Natural killer cell (primary cell): Measurements from ENCODE around the gene REELD1. TPM values are rescaled to one million over a fixed set of nuclear protein-coding genes. Genes with fewer than 3 reads are reported as not detected.

Experiments
- ATAC-seq, 3 donors: fragments of 150-1000 bp in 2 of 3; fragments of 200-7000 bp in 1 of 3; cut with Tn5 transposase; 1 replicate in 1 of 3; 2 replicates in 2 of 3; pipeline ENCODE4 v1.10.0; 2021; ENCODE audit warnings: mild to moderate bottlenecking in 2 of 3, moderate library complexity in 2 of 3
- DNase-seq, 2 donors: peaks; one replicate each; pipeline versions ENCODE4 v3.0.0 to v3.0.0-alpha.2; 2013 to 2021; ENCODE audit warnings: mixed read lengths in 1 of 2
- H3K27ac ChIP-seq: one replicate; pipeline ENCODE4 v1.5.1; 2013; ENCODE audit warnings: mild to moderate bottlenecking, low read length
- H3K27me3 ChIP-seq: one replicate; pipeline ENCODE4 v1.6.1; 2013; ENCODE audit warnings: low read length; ENCODE audit not compliant: control insufficient read depth, insufficient read depth
- H3K36me3 ChIP-seq: one replicate; pipeline ENCODE4 v1.6.1; 2013; ENCODE audit warnings: low read length; ENCODE audit not compliant: control insufficient read depth, insufficient read depth
- H3K4me1 ChIP-seq: one replicate; pipeline ENCODE4 v1.6.1; 2013; ENCODE audit warnings: low read length; ENCODE audit not compliant: control insufficient read depth, insufficient read depth
- H3K4me3 ChIP-seq: one replicate; pipeline ENCODE4 v1.5.1; 2013; ENCODE audit warnings: low read length
- H3K9me3 ChIP-seq: one replicate; pipeline ENCODE4 v1.6.1; 2013; ENCODE audit warnings: low read length; ENCODE audit not compliant: control insufficient read depth, insufficient read depth
- H3K27ac Mint-ChIP-seq, 2 donors: one replicate each; pipeline ENCODE4 v1.8.0; 2022; ENCODE audit warnings: mild to moderate bottlenecking in 2 of 2, mixed read lengths in 2 of 2, moderate library complexity in 1 of 2
- H3K27me3 Mint-ChIP-seq, 2 donors: one replicate each; pipeline ENCODE4 v1.8.0; 2022; ENCODE audit warnings: low read depth in 2 of 2, mixed read lengths in 2 of 2
- H3K36me3 Mint-ChIP-seq: one replicate; pipeline ENCODE4 v1.8.0; 2022; ENCODE audit warnings: mixed read lengths
- H3K4me1 Mint-ChIP-seq, 2 donors: one replicate each; pipeline ENCODE4 v1.8.0; 2022; ENCODE audit warnings: mixed read lengths in 2 of 2
- H3K4me3 Mint-ChIP-seq: one replicate; pipeline ENCODE4 v1.8.0; 2022; ENCODE audit warnings: mild to moderate bottlenecking, moderate library complexity, mixed read lengths
- H3K9me3 Mint-ChIP-seq, 2 donors: one replicate each; pipeline ENCODE4 v1.8.0; 2022; ENCODE audit warnings: mixed read lengths in 2 of 2
- CTCF ChIP-seq: fragments of 200-600 bp; IDR thresholded peaks from one replicate; pipeline ENCODE4 v1.8.0; 2022; ENCODE audit warnings: antibody characterized with exemption
- WGBS: methylation state at CpG from one replicate; pipeline ENCODE4 v1.1.7; 2013; ENCODE audit warnings: missing lambda C conversion rate; ENCODE audit not compliant: insufficient coverage; 5-methylcytosine and 5-hydroxymethylcytosine counted together
- intact Hi-C: fragments of 100-400 bp; cut with micrococcal nuclease; formaldehyde crosslinking; loops from one replicate; pipeline ENCODE4 v1.14.2; 2022
- total RNA-seq, 4 donors: library from RNA; stranded (reverse); fragments of 120-200 nt in 1 of 4; gene quantifications; one replicate each; pipeline versions ENCODE4 v1.2.3 to v1.2.4, GENCODE V29; 2013 to 2022

The REELD1 gene
- total RNA-seq, 3 donors from 2014 or later (not counting 1 experiment from before 2014, with no cell fraction given) = 0.72 to 2.2 (median 1.1) TPM

- no peak for TF ChIP-seq CTCF
- no peak overlapping the region for H3K27ac Mint-ChIP-seq
- no peaks in the 10 kb centered on the region for H3K9me3 ChIP-seq
- H3K36me3 ChIP-seq = no peaks in the 10 kb centered on the region
- no peaks in the 10 kb centered on the region for H3K9me3 Mint-ChIP-seq
- H3K36me3 Mint-ChIP-seq = no peaks in the 10 kb centered on the region
- intact Hi-C loops = no loop called here
- no peaks in the 10 kb centered on the region for H3K4me1 ChIP-seq
- peaks cover 6 to 26% of the 10 kb centered on the region in 2 donors for H3K27me3 Mint-ChIP-seq
- WGBS = 100% methylated on average over 1 of the region's 2 CpGs
- ATAC-seq = no peak
- H3K27ac ChIP-seq = no peak overlapping the region
- no peak for DNase-seq
- no peak overlapping the region for H3K4me3 ChIP-seq
- no peaks in the 10 kb centered on the region for H3K4me1 Mint-ChIP-seq
- no peak overlapping the region for H3K4me3 Mint-ChIP-seq
- H3K27me3 ChIP-seq = no peaks in the 10 kb centered on the region
Measured at GRCh38 chr4:146210890-146211289, 3.4 kb upstream of the REELD1 start.

- H3K27me3 Mint-ChIP-seq = peaks cover 6 to 26% of the 10 kb centered on the region in 2 donors
- H3K4me1 Mint-ChIP-seq = no peaks in the 10 kb centered on the region
- Histone ChIP-seq H3K36me3 (no peaks in the 10 kb centered on the region), H3K9me3 (no peaks in the 10 kb centered on the region), H3K27ac (no peak overlapping the region), H3K27me3 (no peaks in the 10 kb centered on the region), H3K4me3 (no peak overlapping the region), H3K4me1 (no peaks in the 10 kb centered on the region)
- TF ChIP-seq CTCF = no peak
- H3K4me3 Mint-ChIP-seq = no peak overlapping the region
- 89% methylated on average over 6 of the region's 7 CpGs for WGBS
- intact Hi-C loops = no loop called here
- no peak overlapping the region for H3K27ac Mint-ChIP-seq
- H3K9me3 Mint-ChIP-seq = no peaks in the 10 kb centered on the region
- H3K36me3 Mint-ChIP-seq = no peaks in the 10 kb centered on the region
- ATAC-seq (no peak), DNase-seq (no peak)
Measured at GRCh38 chr4:146211440-146211839, 2.9 kb upstream of the REELD1 start.

GRCh38 chr4:146212781-146213180 lies 1.6 kb upstream of the REELD1 start:
- Mint-ChIP-seq H3K27me3 (peaks cover 3 to 16% of the 10 kb centered on the region in 2 donors), H3K27ac (no peak overlapping the region), H3K4me1 (no peaks in the 10 kb centered on the region), H3K9me3 (no peaks in the 10 kb centered on the region), H3K4me3 (no peak overlapping the region), H3K36me3 (no peaks in the 10 kb centered on the region)
- WGBS = 93% methylated on average over 8 of the region's 9 CpGs
- Histone ChIP-seq H3K36me3 (no peaks in the 10 kb centered on the region), H3K9me3 (no peaks in the 10 kb centered on the region), H3K4me3 (no peak overlapping the region), H3K27me3 (no peaks in the 10 kb centered on the region), H3K27ac (no peak overlapping the region), H3K4me1 (no peaks in the 10 kb centered on the region)
- ATAC-seq (no peak), DNase-seq (no peak)
- intact Hi-C loops = no loop called here
- no peak for TF ChIP-seq CTCF

- DNase-seq = no peak
- Histone ChIP-seq H3K36me3 (no peaks in the 10 kb centered on the region), H3K4me3 (no peak overlapping the region), H3K27ac (no peak overlapping the region), H3K4me1 (no peaks in the 10 kb centered on the region), H3K27me3 (no peaks in the 10 kb centered on the region), H3K9me3 (no peaks in the 10 kb centered on the region)
- Mint-ChIP-seq H3K27me3 (peaks cover 0 to 7% of the 10 kb centered on the region in 2 donors), H3K4me3 (no peak overlapping the region), H3K9me3 (no peaks in the 10 kb centered on the region), H3K4me1 (no peaks in the 10 kb centered on the region), H3K27ac (no peak overlapping the region), H3K36me3 (no peaks in the 10 kb centered on the region)
- ATAC-seq = no peak
- intact Hi-C loops = no loop called here
- 92% methylated on average over 8 of the region's 8 CpGs for WGBS
- TF ChIP-seq CTCF = no peak
Measured at GRCh38 chr4:146222313-146222712, 8.0 kb downstream of the REELD1 start.
